AG04450 (cell line): ENCODE results near the gene TMEM45A. TPM values are rescaled to one million over a fixed set of nuclear protein-coding genes. Genes with fewer than 3 reads are reported as not detected.

ENCODE experiments used
- CTCF ChIA-PET: fragments of 300-600, 350-600 bp; formaldehyde crosslinking; extraction: SDS; loops from one replicate; lab custom pipeline; 2022; ENCODE audit warnings: antibody characterized with exemption, inconsistent platforms; lab: Charles Lee
- POLR2A ChIA-PET: fragments of 350-600 bp; formaldehyde crosslinking; extraction: SDS; loops from one replicate; lab custom pipeline; 2021; ENCODE audit warnings: antibody characterized with exemption, inconsistent platforms; lab: Yijun Ruan, JAX
- DNase-seq: peaks from one replicate; pipeline ENCODE4 v3.0.0-alpha.2; 2011; ENCODE audit warnings: low read depth, low spot score
- H3K27ac ChIP-seq: one replicate; pipeline ENCODE4 v1.5.1; 2012; ENCODE audit warnings: low read depth, low read length, control low read depth
- H3K27me3 ChIP-seq: one replicate; pipeline ENCODE4 v1.6.0; 2012; ENCODE audit warnings: low read length; ENCODE audit not compliant: control insufficient read depth, insufficient read depth
- H3K4me3 ChIP-seq: 2 replicates; pipeline ENCODE4 v1.5.1; 2011; ENCODE audit warnings: mild to moderate bottlenecking, low read depth, low read length, control low read depth
- H3K9me3 ChIP-seq: 2 replicates; pipeline ENCODE4 v1.5.1; 2012; ENCODE audit warnings: low read length; ENCODE audit not compliant: control insufficient read depth, insufficient read depth
- CTCF ChIP-seq: IDR thresholded peaks from 2 replicates; pipeline ENCODE4 v1.5.1; 2011; ENCODE audit warnings: low read depth, low read length, control low read depth, inconsistent platforms
- polyA plus RNA-seq: library from polyadenylated mRNA; depleted of rRNA; stranded (reverse); fragments of >200 nt; gene quantifications from 2 replicates; pipeline ENCODE4 v1.2.3, GENCODE V29; 2011

TMEM45A gene
- polyA plus RNA-seq, 1 experiment: 42.8 TPM

DNA sequence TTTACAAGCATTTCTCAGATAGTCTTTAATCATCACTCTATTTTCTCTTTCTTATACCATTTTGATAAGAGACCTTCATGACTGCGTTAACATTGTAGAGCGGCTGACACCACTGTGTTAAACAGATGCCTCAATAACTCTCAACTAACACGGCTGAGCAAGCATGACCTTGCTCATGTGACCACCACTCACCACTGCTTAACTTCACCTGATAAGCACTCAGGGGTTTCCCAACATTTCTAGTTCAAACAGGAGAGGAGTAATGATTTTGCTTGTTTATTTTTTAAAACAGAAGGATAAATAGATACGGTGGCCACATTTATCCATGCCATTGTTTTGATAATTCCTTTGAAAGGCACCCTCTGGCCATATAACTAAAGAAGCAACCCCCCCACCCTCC, 37.7 kb upstream of the TMEM45A start:
- no peak overlapping the region for H3K4me3 ChIP-seq
- no peaks in the 10 kb centered on the region for H3K9me3 ChIP-seq
- ChIA-PET CTCF (no interaction called here), POLR2A (no interaction called here)
- H3K27me3 ChIP-seq: no peaks in the 10 kb centered on the region
- no peak overlapping the region for H3K27ac ChIP-seq
- DNase-seq: no peak
- TF ChIP-seq CTCF: no peak

DNA sequence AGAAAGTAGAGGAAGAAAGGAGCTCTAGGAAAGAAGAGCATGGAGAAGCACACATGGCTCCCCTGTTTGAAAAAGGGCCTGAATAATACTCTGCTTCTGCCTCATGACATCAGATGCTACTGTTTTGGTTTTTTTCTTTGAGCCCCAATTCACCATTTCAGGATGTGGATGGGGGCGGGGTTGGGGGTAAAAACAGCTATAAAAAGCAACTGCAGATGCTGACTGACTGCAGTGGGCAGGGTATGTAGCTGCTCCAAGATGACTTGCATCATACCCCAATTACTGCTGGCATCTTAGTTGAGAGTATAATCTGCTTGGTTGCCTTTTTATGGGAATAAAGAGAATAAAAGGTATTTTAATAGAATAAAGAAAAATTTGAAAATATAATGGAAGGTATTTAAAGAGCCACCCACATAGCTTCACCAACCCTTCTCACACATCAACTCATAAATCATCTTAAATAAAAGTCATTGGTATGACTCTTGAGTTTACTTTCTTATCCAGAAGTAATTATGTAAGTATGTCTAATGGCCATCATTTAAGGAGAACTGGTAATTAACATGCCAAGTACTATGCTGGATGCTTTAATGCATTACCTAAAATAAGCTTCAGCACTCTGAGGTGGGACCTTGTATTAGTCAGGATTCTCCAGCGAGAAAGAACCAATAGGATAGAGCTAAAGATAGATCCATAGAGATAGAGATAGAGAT, 36.4 kb upstream of the TMEM45A start:
- DNase-seq: no peak
- CTCF ChIA-PET: interaction anchor here (0.5 kb wide), 1 partner anchor 147 kb away, joined by 3 read pairs; no protein-coding TSS in a partner anchor
- H3K4me3 ChIP-seq: no peak overlapping the region
- no peaks in the 10 kb centered on the region for H3K27me3 ChIP-seq
- H3K9me3 ChIP-seq: no peaks in the 10 kb centered on the region
- no peak for TF ChIP-seq CTCF
- POLR2A ChIA-PET: no interaction called here
- no peak overlapping the region for H3K27ac ChIP-seq

GRCh38 chr3:100456745-100457144, 35.7 kb upstream of the TMEM45A start:
- no peak for DNase-seq
- no peak overlapping the region for H3K4me3 ChIP-seq
- H3K27me3 ChIP-seq: no peaks in the 10 kb centered on the region
- no peaks in the 10 kb centered on the region for H3K9me3 ChIP-seq
- ChIA-PET POLR2A (no interaction called here), CTCF (no interaction called here)
- no peak for TF ChIP-seq CTCF
- no peak overlapping the region for H3K27ac ChIP-seq

DNA sequence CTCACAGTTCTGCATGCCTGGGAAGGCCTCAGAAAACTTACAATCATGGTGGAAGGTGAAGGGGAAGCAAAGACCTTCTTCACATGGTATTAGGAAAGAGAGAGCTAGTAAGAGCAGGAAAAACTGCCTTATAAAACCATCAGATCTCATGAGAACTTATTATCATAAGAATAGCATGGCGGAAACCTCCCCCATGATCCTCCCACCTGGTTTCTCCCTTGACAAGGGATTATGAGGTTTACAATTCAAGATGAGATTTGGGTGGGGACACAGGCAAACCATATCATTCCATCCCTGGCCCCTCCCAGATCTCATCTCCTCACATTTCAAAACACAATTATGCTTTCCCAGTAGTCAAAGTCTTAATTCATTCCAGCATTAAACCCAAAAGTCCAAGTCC, 34.6 kb upstream of the TMEM45A start:
- H3K27me3 ChIP-seq: no peaks in the 10 kb centered on the region
- no peak for TF ChIP-seq CTCF
- no peak overlapping the region for H3K27ac ChIP-seq
- POLR2A ChIA-PET: no interaction called here
- CTCF ChIA-PET: no interaction called here
- no peaks in the 10 kb centered on the region for H3K9me3 ChIP-seq
- no peak for DNase-seq
- no peak overlapping the region for H3K4me3 ChIP-seq

GRCh38 chr3:100458814-100459213, 33.6 kb upstream of the TMEM45A start:
- no peaks in the 10 kb centered on the region for H3K9me3 ChIP-seq
- H3K27me3 ChIP-seq: no peaks in the 10 kb centered on the region
- H3K4me3 ChIP-seq: no peak overlapping the region
- no peak for DNase-seq
- ChIA-PET POLR2A (no interaction called here), CTCF (no interaction called here)
- TF ChIP-seq CTCF: no peak
- H3K27ac ChIP-seq: no peak overlapping the region
